GM10266 (cell line): ENCODE measurements around the gene NBDY.
"Not testable (repeated sequence)": the region's sequence is repeated elsewhere in the genome, so short reads cannot be mapped to it uniquely, and the experiment has no call there.

ENCODE experiments used
- DNase-seq: peaks from one replicate; pipeline ENCODE4 v3.0.0; 2012; ENCODE audit errors: extremely low spot score
- TF ChIP-seq, protein P1 (sequence below): IDR thresholded peaks from 2 replicates; pipeline ENCODE4 v1.5.1; 2012; ENCODE audit warnings: mild to moderate bottlenecking, low read depth; ENCODE audit not compliant: control insufficient read depth, insufficient read depth; ENCODE audit errors: missing control alignments

NBDY gene

DNA sequence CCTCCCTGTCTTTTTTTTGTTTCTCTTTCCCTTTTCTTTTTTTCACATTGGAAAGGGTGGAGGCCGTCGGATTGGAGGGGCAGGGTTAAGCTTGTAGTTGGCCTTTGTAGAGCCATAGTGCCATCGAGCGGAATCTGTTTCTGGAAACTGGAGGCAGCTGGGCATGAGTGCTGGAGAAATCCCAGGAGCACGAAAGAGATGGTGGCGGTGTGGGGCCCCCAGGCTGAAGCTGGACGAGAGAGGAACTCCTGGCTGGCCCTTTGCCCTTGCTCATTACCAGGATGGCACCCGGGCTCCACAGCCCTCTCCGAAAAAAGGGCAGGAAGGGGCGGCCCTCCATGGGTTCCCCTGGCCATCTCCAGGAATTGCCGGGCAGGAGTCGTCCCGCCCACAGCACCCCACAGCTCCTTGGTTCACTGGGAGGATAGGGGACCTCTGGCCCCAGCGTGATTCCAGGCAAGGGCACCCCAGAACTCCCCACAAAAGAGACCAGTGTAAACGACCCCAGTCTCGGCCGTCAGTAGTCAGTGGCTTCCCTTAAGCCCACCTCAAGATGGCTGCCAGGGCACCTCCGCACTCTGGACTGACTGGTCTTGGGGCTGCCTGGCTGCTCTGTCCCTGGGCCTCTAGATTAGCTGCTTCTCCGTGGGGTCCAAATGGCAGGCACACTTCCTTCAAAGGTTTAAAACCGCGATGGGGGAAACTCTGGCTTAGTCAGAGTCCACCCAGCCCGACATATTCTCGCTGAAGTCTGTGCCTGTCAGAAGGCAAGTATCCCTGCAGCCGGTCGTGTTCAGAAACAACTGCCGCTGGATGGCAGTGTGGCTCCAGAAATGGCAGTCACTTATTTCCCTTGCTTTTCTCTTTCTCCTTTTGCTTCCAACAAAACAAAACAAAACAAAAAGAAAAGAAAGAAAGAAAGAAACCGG, 74.1 kb downstream of the NBDY start:
- no peak for DNase-seq
- TF ChIP-seq, protein P1, sequence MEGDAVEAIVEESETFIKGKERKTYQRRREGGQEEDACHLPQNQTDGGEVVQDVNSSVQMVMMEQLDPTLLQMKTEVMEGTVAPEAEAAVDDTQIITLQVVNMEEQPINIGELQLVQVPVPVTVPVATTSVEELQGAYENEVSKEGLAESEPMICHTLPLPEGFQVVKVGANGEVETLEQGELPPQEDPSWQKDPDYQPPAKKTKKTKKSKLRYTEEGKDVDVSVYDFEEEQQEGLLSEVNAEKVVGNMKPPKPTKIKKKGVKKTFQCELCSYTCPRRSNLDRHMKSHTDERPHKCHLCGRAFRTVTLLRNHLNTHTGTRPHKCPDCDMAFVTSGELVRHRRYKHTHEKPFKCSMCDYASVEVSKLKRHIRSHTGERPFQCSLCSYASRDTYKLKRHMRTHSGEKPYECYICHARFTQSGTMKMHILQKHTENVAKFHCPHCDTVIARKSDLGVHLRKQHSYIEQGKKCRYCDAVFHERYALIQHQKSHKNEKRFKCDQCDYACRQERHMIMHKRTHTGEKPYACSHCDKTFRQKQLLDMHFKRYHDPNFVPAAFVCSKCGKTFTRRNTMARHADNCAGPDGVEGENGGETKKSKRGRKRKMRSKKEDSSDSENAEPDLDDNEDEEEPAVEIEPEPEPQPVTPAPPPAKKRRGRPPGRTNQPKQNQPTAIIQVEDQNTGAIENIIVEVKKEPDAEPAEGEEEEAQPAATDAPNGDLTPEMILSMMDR, result peak; percentile 27

DNA sequence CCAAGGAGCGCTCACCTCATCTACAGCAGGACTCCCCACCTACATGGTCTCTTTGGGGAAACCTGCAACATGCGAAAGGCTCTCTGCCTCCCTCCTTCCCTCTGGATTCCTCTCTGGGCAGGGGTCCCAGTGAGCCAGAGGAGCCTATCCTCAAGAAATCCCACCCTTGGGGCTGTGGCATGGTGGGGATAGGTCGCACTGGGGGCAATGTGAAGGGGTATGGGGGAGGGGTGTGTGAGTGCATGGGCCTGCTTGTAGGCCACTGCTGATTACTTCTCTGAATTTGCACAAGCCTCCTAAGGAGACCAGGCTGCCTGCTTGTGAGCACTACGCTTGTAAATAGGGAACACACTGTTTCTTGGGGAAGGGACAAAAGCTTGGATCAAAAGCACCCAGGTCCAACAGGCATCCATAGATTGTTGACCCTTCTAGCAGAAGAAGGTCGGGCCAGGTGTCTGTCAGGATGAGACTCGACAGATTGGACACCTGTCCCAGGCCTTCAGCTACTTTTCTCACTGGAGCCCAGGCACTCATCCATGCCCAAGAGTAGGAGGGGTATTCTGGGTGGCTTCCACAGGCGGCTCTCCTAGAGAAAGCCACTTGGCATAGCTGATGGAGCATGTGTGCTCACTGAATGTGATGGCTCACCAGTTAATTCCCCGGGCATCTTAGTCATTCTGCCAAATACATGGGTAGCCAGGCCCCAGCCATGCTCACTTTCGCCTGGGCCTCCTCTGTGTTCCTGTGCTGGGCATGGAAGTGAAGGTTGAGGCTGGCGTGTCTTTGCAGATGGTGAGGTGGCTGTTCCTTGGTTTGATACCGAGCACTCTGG, 75.0 kb downstream of the NBDY start:
- DNase-seq, result no peak
- TF ChIP-seq, protein P1, result no peak

DNA sequence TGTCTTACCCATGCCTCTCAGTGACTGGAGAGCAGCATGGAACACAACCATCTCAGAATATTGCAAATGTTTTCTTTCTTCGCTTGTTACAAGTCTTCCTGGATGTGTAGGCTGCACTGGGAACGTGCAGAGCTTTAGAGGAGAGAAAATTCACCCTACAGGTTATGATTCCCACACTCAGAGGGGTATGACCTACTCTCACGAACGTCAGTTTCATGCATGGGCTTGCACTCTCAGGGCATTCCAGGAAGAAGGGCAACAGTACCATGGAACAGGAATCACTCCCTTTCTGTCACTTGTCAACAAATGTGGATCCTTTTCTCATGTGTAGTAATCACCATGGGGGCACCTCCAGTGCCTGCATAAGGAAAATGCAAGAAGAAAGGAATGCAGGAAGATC, 75.8 kb downstream of the NBDY start:
- DNase-seq, result no peak
- TF ChIP-seq, protein P1, result no peak

DNA sequence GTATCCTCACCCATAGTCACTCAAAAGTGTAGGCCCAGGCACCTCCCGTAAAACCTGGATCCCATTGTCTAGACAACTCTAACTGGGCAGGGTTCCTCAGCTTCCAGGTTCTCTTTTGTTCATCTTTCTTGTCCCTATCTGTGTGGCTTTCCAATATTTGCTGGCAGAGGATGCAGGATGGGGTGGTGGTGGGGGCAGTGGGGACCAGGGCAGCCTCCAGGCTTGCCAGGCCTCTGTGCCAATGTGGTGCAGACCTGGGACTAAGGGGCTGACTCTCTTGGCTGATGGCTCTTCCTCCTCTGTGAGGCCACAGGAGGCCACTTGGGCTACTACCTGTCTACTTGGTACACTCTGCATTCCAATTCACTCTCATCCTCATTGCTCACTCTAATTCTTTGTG, 76.4 kb downstream of the NBDY start:
- DNase-seq, result no peak
- TF ChIP-seq, protein P1, result no peak

DNA sequence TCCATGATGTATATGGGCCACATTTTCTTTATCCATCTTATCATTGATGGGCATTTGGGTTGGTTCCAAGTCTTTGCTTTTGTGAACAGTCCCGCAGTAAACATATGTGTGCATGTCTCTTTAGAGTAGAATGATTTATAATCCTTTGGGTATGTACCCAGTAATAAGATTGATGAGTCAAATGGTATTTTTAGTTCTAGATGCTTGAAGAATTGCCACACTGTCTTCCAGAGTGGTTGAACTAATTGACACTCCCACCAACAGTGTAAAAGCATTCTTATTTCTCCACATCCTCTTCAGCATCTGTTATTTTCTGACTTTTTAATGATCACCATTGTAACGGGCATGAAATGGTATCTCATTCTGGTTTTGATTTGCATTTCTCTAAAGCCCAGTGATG, 77.1 kb downstream of the NBDY start:
- DNase-seq, result not testable (repeated sequence)

DNA sequence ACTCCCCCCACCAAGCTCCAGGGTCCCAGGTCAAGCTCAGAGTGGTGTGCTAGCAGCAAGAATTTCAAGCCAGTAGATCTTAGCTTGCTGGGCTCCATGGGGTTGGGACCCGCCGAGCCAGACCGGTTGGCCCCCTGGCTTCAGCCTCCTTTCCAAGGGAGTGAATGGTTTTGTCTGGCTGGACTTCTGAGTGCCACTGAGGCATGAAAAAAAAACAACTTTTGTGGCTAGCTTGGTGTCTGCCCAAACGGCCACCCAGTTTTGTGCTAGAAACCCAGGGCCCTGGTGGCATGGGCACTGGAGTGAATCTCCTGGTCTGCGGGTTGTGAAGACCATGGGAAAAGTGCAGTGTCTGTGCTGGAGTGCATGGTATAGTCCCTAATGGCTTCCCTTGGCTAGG, 82.6 kb downstream of the NBDY start:
- TF ChIP-seq, protein P1, result no peak
- DNase-seq, result no peak

DNA sequence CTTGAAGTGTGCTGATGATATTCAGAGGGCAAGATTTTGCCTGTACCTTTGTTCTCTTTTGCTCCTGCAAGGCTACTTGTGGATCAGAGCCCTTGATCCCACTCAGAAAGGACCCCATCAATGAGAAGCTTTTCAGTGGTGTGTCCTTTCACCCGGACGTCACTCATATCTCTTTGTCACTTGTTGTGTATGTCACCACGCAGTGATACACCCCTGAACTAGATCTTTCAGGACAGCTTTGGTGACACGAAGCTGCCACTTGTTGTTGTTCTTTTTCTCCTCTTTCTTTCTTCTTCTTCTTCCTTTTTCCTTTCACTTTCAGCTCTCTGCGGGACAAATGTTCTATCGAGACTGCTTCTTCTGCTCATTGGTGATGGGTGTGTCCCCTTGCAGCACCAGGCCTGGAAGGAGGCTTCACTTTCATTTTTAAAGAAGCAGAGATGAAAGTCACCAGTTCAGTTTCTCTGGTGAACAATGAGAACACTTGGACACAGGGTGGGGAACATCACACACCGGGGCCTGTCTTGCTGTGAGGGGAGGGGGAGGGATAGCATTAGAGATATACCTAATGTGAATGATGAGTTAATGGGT, 83.6 kb downstream of the NBDY start:
- TF ChIP-seq, protein P1, result no peak
- DNase-seq, result peak; percentile 19
